Measurements from ENCODE around the gene CTNND2.

DNA sequence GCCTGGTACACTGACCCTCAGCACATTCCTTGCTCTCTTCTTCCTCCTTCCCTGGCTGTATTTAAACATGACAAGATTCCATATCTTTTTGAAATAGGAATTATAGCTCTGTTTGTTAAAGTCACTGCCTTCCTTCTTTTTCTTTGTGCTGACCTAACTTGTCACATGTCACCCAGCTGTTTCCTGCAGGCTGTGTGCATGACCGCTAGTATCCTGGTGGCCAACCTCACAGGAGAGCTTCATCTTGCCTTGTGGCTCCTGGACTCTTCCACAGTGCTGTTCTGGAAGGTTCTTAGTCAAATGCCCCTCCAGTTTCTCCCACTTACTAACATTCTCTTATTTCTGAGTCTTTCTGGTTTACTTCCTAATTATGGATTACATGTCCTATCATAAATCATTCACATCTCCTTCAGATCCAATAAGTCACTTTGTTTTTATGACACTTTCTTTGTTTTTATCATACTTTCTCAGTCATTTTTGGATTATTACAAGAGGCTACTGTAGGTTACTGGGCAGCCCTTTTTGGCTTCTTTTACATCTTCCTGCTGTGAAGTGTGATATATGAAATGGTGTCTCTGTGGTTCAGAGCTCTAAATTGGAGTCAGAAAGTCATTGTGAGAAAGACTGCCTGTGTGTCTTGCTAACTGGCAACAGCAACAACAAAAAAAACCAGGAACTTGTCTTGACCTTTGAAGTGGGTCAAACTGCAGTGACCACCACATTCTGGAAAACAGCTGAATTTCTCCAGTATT, 679.6 kb downstream of the CTNND2 start:
- TF ChIP-seq SP1 (IDR thresholded peaks at IDR 0.05), result no peak
- TF ChIP-seq RXRA (IDR thresholded peaks at IDR 0.05), result no peak
- TF ChIP-seq, protein P1, sequence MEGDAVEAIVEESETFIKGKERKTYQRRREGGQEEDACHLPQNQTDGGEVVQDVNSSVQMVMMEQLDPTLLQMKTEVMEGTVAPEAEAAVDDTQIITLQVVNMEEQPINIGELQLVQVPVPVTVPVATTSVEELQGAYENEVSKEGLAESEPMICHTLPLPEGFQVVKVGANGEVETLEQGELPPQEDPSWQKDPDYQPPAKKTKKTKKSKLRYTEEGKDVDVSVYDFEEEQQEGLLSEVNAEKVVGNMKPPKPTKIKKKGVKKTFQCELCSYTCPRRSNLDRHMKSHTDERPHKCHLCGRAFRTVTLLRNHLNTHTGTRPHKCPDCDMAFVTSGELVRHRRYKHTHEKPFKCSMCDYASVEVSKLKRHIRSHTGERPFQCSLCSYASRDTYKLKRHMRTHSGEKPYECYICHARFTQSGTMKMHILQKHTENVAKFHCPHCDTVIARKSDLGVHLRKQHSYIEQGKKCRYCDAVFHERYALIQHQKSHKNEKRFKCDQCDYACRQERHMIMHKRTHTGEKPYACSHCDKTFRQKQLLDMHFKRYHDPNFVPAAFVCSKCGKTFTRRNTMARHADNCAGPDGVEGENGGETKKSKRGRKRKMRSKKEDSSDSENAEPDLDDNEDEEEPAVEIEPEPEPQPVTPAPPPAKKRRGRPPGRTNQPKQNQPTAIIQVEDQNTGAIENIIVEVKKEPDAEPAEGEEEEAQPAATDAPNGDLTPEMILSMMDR (IDR thresholded peaks at IDR 0.05; ENCODE audit: low read depth, low read length, missing input control), result no peak
- no peak for TF ChIP-seq TAF1 (conservative IDR thresholded peaks at IDR 0.05)
- TF ChIP-seq, protein P2, sequence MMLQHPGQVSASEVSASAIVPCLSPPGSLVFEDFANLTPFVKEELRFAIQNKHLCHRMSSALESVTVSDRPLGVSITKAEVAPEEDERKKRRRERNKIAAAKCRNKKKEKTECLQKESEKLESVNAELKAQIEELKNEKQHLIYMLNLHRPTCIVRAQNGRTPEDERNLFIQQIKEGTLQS (IDR thresholded peaks at IDR 0.05), result no peak
- no peak for TF ChIP-seq YY1 (IDR thresholded peaks at IDR 0.05)
- TF ChIP-seq GABPA (IDR thresholded peaks at IDR 0.05 in 1 of 2, conservative IDR thresholded peaks at IDR 0.05 in 1 of 2), result no peak
- TF ChIP-seq, protein P3, sequence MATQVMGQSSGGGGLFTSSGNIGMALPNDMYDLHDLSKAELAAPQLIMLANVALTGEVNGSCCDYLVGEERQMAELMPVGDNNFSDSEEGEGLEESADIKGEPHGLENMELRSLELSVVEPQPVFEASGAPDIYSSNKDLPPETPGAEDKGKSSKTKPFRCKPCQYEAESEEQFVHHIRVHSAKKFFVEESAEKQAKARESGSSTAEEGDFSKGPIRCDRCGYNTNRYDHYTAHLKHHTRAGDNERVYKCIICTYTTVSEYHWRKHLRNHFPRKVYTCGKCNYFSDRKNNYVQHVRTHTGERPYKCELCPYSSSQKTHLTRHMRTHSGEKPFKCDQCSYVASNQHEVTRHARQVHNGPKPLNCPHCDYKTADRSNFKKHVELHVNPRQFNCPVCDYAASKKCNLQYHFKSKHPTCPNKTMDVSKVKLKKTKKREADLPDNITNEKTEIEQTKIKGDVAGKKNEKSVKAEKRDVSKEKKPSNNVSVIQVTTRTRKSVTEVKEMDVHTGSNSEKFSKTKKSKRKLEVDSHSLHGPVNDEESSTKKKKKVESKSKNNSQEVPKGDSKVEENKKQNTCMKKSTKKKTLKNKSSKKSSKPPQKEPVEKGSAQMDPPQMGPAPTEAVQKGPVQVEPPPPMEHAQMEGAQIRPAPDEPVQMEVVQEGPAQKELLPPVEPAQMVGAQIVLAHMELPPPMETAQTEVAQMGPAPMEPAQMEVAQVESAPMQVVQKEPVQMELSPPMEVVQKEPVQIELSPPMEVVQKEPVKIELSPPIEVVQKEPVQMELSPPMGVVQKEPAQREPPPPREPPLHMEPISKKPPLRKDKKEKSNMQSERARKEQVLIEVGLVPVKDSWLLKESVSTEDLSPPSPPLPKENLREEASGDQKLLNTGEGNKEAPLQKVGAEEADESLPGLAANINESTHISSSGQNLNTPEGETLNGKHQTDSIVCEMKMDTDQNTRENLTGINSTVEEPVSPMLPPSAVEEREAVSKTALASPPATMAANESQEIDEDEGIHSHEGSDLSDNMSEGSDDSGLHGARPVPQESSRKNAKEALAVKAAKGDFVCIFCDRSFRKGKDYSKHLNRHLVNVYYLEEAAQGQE (IDR thresholded peaks at IDR 0.05), result no peak
- no peak for TF ChIP-seq HNF4A (conservative IDR thresholded peaks at IDR 0.05)
- TF ChIP-seq FOXA1 (IDR thresholded peaks at IDR 0.05), result no peak
- TF ChIP-seq HNF4G (IDR thresholded peaks at IDR 0.05), result no peak
